ENCODE data around the gene ZNF770.
"Not testable (repeated sequence)": the region's sequence is repeated elsewhere in the genome, so short reads cannot be mapped to it uniquely, and the experiment has no call there.

- TF ChIP-seq, protein P1, sequence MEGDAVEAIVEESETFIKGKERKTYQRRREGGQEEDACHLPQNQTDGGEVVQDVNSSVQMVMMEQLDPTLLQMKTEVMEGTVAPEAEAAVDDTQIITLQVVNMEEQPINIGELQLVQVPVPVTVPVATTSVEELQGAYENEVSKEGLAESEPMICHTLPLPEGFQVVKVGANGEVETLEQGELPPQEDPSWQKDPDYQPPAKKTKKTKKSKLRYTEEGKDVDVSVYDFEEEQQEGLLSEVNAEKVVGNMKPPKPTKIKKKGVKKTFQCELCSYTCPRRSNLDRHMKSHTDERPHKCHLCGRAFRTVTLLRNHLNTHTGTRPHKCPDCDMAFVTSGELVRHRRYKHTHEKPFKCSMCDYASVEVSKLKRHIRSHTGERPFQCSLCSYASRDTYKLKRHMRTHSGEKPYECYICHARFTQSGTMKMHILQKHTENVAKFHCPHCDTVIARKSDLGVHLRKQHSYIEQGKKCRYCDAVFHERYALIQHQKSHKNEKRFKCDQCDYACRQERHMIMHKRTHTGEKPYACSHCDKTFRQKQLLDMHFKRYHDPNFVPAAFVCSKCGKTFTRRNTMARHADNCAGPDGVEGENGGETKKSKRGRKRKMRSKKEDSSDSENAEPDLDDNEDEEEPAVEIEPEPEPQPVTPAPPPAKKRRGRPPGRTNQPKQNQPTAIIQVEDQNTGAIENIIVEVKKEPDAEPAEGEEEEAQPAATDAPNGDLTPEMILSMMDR (conservative IDR thresholded peaks at IDR 0.05 in 1 of 2, IDR thresholded peaks at IDR 0.05 in 1 of 2; ENCODE audit: extremely low read depth in 1 of 2, insufficient read depth in 1 of 2, low read depth in 1 of 2, low read length in 2 of 2) = not testable (repeated sequence)
- TF ChIP-seq EZH2 (IDR thresholded peaks at IDR 0.05; ENCODE audit: borderline replicate concordance, low read length) = not testable (repeated sequence)
Measured at GRCh38 chr15:34943264-34943663, 44.8 kb downstream of the ZNF770 start.

Measured in mammary epithelial cell (primary cell).